GM18951 (cell line): ENCODE data around the gene KRTAP25-1.

Experiments used
- POLR2A ChIP-seq: IDR thresholded peaks from 4 replicates; pipeline ENCODE4 v1.6.1; 2011; ENCODE audit warnings: mild to moderate bottlenecking; ENCODE audit not compliant: insufficient read length, insufficient read depth; ENCODE audit errors: extremely low read depth
- in situ Hi-C: fragments of 300-500 bp; cut with MboI; formaldehyde crosslinking; loops from one replicate; pipeline ENCODE4 v1.12.0; 2022; ENCODE audit warnings: low sequenced_read_pairs, mixed read lengths, inconsistent platforms; ENCODE audit not compliant: unreplicated experiment

The KRTAP25-1 gene, protein sequence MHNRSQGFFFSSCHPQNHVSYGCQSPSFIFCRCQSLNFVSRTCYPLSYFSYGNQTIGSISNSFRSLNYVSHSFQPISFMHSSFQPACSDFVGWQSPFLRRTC

DNA sequence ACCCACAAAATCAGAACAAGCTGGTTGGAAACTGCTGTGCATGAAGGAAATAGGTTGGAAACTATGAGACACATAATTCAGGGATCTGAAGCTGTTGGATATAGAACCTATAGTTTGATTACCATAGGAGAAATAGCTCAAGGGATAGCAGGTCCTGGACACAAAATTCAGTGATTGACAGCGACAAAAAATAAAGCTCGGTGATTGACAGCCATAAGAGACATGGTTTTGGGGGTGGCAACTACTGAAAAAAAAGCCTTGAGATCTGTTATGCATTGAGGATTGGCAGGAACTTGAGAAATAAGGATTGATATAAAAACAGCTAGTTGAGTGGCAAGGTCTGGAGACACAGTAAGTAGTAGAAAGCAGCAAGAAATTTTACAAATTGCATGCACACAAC lies at the start of gene KRTAP25-1:
TSS of gene KRTAP25-1 (minus strand) at position 300 of the 400 bp plus-strand sequence. CDS start at position 276, 24 bp downstream.
- no peak for TF ChIP-seq POLR2A
- in situ Hi-C loops: no loop called here

- in situ Hi-C loops: no loop called here
- TF ChIP-seq POLR2A: no peak
These were observed 49.4 kb upstream of the KRTAP25-1 start for GRCh38 chr21:30338717-30339116.

DNA sequence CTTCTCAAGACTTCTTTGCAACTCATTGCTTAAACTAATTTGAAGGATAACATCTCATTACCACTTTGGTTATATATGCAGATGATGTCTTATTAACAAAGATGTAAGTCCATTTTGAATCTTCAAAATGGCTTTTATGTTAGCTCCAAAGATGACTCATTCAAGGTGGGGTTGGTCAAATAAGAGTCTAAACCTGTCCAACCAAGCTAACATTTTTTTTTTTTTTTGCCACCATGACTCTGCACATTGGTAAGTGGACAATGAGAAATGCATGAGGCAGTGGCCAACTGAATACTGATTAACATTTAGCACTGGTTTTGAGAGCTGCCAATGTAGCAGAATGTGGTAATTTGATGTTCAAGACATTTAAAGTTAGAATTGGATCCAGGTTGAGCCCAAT lies 48.5 kb upstream of the KRTAP25-1 start:
- in situ Hi-C loops: no loop called here
- TF ChIP-seq POLR2A: no peak

DNA sequence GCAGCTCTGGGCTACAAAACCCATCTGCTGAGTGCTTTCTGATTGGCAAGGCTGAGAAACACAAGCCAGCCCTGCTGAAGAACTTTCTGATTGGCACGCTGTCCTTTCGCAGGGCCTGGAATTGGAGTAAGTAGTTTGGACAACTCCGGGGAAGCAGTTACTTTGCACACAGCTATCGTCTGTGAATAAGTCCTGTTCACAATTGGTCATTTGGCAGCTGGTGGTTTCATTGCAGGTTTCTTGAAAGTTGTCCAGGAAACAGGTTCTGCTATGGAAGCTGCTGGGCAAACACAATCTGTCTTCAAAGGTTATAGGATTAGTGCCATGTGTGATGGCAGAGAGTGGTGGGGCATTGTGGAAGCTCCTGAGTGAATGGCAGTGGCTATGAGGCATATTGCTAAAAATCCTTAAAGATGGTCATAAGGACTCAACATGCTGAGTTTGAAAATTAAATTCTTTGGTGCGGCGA lies 48.0 kb upstream of the KRTAP25-1 start, which contains the start of gene KRTAP27-1:
TSS of gene KRTAP27-1 (minus strand) at position 419 of the 469 bp plus-strand sequence. CDS start at position 393, 26 bp downstream.
- in situ Hi-C loops: no loop called here
- no peak for TF ChIP-seq POLR2A

GRCh38 chr21:30336596-30336995 lies 47.3 kb upstream of the KRTAP25-1 start:
- in situ Hi-C loops: no loop called here
- TF ChIP-seq POLR2A: no peak

DNA sequence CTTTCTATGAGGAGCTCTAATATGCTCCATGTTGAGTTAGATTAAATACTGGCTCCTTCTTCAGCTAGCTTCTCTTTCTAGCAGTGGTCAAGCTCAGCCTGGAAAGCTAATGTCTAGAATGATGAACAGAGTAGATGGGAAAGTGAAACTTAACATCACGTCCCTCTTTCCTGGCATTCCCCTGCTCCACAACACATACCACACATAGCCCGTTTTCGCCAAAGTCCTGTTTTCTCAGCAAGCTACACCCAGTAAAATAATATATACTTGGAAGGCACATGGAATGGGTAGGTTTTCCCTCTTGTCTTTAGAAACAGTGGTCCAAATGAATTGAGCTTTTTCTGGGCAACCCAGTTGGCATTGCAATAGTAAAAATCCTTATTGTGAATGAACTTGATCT lies 44.4 kb upstream of the KRTAP25-1 start:
- TF ChIP-seq POLR2A: no peak
- in situ Hi-C loops: no loop called here

DNA sequence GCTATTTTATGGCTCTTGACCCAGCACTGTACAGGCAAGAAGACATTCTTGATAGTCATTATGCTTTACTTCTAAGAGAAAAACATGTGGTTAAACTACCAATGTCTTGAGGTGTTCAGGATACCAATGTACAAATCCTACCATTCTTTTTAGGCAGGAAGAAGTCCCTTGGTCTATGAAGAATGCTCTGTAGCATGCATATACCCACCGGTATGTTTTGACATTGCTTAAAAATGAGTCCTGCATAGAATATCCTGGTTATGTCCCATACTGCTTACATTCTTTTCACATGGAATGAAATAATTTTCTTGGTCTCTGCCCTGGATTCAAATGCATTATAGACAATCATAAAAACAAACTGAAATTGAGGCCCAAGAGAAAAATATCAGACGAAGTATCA lies 43.4 kb upstream of the KRTAP25-1 start:
- in situ Hi-C loops: no loop called here
- TF ChIP-seq POLR2A: no peak

- no peak for TF ChIP-seq POLR2A
- in situ Hi-C loops: no loop called here
These were observed 40.0 kb upstream of the KRTAP25-1 start for GRCh38 chr21:30329203-30329875.

GRCh38 chr21:30326390-30326789 lies 37.1 kb upstream of the KRTAP25-1 start:
- in situ Hi-C loops: no loop called here
- TF ChIP-seq POLR2A: no peak

DNA sequence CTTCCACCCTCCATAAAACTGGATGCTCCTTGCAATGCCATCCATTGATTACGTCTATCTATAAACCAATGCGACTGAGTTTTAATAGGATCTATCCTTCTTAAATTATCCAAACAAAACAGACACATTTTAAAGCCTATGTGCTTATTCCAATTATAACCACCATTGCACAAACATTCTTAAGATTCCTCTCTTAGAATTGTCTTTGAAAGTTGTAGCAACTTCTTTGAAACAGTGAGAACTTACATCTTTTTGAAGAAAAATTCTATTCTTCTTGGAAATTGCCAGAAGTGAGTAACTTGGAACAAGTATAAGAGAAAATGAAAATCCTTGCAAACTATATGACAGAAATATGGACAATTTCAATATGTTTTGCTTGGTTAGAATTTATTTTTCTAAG lies 30.9 kb upstream of the KRTAP25-1 start, which contains the start of gene KRTAP26-1:
TSS of gene KRTAP26-1 (minus strand) at position 101 of the 400 bp plus-strand sequence. CDS start 280 bp downstream, outside the sequence.
- TF ChIP-seq POLR2A: no peak
- in situ Hi-C loops: no loop called here

DNA sequence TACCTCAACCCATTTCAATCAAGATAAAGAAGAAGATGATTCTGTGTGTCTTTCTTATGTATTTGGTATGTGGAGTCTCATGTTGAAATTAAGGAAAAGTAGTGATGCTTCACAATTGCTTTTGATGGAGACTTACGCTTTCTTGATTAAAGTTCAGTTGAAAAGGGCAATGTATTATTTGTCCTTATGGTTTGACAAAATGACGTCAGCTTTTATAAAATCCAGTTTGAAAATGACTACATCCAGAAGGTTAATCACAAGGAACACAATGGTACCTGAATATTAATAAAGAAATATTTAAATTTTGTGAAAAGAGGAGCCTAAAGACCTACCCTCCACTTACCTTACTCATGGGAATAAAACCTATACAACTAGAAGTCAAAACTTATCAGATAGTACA lies 26.4 kb upstream of the KRTAP25-1 start:
- in situ Hi-C loops: no loop called here
- TF ChIP-seq POLR2A: no peak

DNA sequence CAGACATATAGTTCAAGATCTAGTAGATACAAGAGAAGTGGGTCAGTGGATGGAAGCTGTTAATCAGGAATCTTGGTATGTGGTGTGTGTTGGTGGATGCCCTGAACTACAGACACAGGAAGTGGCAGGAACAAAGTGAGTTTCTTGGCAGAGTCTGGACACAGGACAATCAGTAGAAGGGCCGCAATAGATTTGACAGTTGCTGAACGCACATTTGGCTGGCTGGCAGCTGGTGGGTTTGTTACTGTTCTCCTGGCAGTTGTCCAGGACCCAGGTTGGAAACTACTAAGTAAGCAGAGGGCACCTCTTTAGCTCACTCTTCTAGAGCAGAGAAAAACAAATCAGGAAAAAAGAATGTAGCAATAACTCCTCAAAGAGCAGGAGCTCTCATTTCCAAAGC lies 17.6 kb upstream of the KRTAP25-1 start:
- in situ Hi-C loops: no loop called here
- no peak for TF ChIP-seq POLR2A

DNA sequence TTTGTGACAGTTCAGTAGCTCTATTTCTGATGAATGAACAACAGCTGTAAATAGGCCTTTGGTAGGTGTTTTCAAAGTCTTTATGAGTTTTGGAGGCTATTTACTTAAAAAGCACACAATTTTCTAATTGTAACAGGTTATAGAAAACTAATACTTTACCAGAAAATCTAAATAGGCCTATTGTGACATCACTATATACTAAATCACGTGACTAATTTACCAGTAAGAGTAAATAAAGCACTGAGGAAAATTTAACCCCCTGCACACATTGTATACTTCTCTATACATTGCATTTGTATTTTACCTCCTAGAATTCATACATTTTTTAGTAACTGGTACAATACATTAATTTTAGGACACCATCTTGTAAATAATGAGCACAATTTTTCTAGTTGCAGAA lies 15.8 kb upstream of the KRTAP25-1 start:
- in situ Hi-C loops: no loop called here
- no peak for TF ChIP-seq POLR2A

GRCh38 chr21:30282850-30283249 lies 6.5 kb downstream of the KRTAP25-1 start, which contains the start of gene KRTAP24-1:
KRTAP24-1 (minus strand) TSS chr21:30282950; CDS start chr21:30282932, 18 bp downstream.
- in situ Hi-C loops: no loop called here
- no peak for TF ChIP-seq POLR2A
